NCI-H2196 treated with DMSO at 0.1 percent for 48 hours (cell line): Measurements from ENCODE around the gene ZNF485.
"Not testable (repeated sequence)": the region's sequence is repeated elsewhere in the genome, so short reads cannot be mapped to it uniquely, and the experiment has no call there.

Experiments
- DNase-seq: peaks from one replicate; lab custom pipeline; 2025; ENCODE audit not compliant: unreplicated experiment; lab: John Stamatoyannopoulos, UW

The ZNF485 gene

GRCh38 chr10:43601576-43601975 lies 4.7 kb upstream of the ZNF485 start:
- not testable (repeated sequence) for DNase-seq

- DNase-seq, result no peak
Measured at GRCh38 chr10:43605850-43606322, 352 bp upstream of the ZNF485 start.

GRCh38 chr10:43607199-43607573 lies 948 bp downstream of the ZNF485 start:
- no peak for DNase-seq

GRCh38 chr10:43610636-43611035 lies 4.4 kb downstream of the ZNF485 start:
- no peak for DNase-seq

- no peak for DNase-seq
Measured at GRCh38 chr10:43616697-43617370, 10.6 kb downstream of the ZNF485 start.

- no peak for DNase-seq
Measured at GRCh38 chr10:43619368-43619767, 13.1 kb downstream of the ZNF485 start.

GRCh38 chr10:43622038-43622437 lies 15.8 kb downstream of the ZNF485 start:
- DNase-seq, result no peak

- DNase-seq, result peak; percentile 1
Measured at GRCh38 chr10:43623351-43623750, 17.1 kb downstream of the ZNF485 start.

GRCh38 chr10:43627942-43628341 lies 21.7 kb downstream of the ZNF485 start:
- no peak for DNase-seq

- DNase-seq, result no peak
Measured at GRCh38 chr10:43628956-43629355, 22.7 kb downstream of the ZNF485 start.

GRCh38 chr10:43635816-43636215 lies 29.6 kb downstream of the ZNF485 start:
- DNase-seq, result not testable (repeated sequence)

GRCh38 chr10:43640603-43641002 lies 34.4 kb downstream of the ZNF485 start:
- DNase-seq, result no peak

- no peak for DNase-seq
Measured at GRCh38 chr10:43644252-43644651, 38.0 kb downstream of the ZNF485 start.

- DNase-seq, result no peak
Measured at GRCh38 chr10:43645866-43646265, 39.6 kb downstream of the ZNF485 start.

- no peak for DNase-seq
Measured at GRCh38 chr10:43647576-43647975, 41.3 kb downstream of the ZNF485 start.

- DNase-seq, result no peak
Measured at GRCh38 chr10:43648095-43648397, 41.8 kb downstream of the ZNF485 start.

GRCh38 chr10:43648398-43649184 lies 42.4 kb downstream of the ZNF485 start, which contains the start of gene ZNF32:
Gene ZNF32, minus strand, starts transcription at chr10:43648881. Its CDS starts 2,748 bp downstream, at chr10:43646133.
- DNase-seq, result peak; percentile 32

GRCh38 chr10:43649185-43649523 lies 42.9 kb downstream of the ZNF485 start:
- no peak for DNase-seq

GRCh38 chr10:43653746-43654145 lies 47.5 kb downstream of the ZNF485 start:
- DNase-seq, result no peak

- DNase-seq, result no peak
Measured at GRCh38 chr10:43655311-43655710, 49.1 kb downstream of the ZNF485 start.

- DNase-seq, result no peak
Measured at GRCh38 chr10:43658227-43658626, 52.0 kb downstream of the ZNF485 start.

- DNase-seq, result no peak
Measured at GRCh38 chr10:43665054-43665453, 58.8 kb downstream of the ZNF485 start.

GRCh38 chr10:43666552-43666951 lies 60.3 kb downstream of the ZNF485 start:
- no peak for DNase-seq
